Measurements from ENCODE around the gene PNPLA1. TPM values are rescaled to one million over a fixed set of nuclear protein-coding genes. Genes with fewer than 3 reads are reported as not detected.

Gene PNPLA1, protein sequence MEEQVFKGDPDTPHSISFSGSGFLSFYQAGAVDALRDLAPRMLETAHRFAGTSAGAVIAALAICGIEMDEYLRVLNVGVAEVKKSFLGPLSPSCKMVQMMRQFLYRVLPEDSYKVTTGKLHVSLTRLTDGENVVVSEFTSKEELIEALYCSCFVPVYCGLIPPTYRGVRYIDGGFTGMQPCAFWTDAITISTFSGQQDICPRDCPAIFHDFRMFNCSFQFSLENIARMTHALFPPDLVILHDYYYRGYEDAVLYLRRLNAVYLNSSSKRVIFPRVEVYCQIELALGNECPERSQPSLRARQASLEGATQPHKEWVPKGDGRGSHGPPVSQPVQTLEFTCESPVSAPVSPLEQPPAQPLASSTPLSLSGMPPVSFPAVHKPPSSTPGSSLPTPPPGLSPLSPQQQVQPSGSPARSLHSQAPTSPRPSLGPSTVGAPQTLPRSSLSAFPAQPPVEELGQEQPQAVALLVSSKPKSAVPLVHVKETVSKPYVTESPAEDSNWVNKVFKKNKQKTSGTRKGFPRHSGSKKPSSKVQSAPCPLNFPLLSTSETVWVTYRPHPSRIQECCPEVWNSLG
- total RNA-seq (2014; rRNA removed; shearing (Covaris generic)): not detected in 2 replicates

DNA sequence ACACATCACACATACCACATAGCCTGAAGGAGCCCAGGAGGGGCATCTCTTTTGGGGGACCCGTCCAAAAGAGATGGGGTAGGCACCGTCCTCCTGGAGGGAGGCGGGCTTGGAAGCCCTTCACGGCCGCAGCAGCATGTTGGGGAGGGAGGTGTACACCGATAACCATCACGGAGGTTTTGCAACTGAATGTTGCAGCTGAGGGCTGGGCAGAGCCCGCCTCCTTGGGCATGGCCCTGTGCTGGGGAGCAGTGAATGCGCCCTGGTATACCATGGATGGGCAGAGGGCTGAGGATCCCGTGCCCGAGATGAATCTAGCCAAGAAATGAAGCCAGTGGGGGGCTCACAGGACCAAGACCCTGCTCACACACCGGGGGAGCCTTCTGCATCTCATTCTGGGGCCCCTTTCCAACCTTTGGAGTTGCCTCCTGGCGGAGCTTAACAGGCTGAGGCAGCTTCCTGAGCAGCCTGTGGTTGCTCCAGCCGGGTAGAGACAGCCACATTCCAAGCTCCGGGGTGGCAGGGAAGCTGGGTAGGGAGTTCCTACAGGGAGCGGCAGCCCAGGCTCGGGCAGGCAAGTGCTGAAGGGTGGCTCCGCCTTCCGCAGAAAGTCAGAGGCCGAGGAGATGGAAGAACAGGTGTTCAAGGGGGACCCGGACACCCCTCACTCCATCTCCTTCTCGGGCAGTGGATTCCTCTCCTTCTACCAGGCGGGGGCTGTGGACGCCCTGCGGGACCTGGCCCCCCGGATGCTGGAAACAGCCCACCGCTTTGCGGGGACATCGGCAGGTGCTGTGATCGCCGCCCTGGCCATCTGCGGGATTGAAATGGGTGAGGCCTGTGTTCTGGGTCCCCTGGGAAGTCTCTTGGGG is at the start of gene PNPLA1:
Gene PNPLA1, plus strand, starts transcription at position 227 of the 872 bp plus-strand sequence. Its CDS starts 400 bp downstream, at position 627.
- Histone ChIP-seq H3K27me3 (peaks cover 11% of the 10 kb centered on the region; the same call in 1 of the 2 replicates), H3K27ac (no peak within 1 kb of the TSS), H3K9me3 (replicated peaks) (no peaks in the 10 kb centered on the region; the same call in 1 of the 2 replicates), H3K4me1 (no peaks in the 10 kb centered on the region), H3K4me3 (no peak within 1 kb of the TSS), H3K36me3 (no peaks in the 10 kb centered on the region)
- peak; percentile 11 to 14 for DNase-seq

DNA sequence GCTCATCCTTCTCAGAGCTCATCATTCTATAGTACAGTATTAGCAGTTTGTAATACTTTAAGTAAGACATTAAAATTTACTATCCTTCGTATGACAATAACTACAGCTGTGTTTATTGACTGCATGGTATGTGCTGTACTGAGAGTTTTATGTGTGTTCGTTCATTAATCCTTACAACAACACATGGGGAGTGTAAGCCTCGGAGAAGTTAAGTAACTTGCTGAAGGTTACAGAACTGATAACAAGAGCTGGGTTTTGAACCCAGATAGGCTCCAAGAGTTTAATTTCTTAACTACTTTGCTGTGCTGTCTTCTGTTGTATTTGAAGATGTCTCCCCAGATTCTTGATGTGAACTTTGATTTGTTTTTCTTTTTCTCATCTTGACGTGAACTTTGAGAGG is 49.6 kb upstream of the PNPLA1 start:
- H3K36me3 ChIP-seq: peaks cover 48% of the 10 kb centered on the region
- peaks cover 12% of the 10 kb centered on the region for H3K4me1 ChIP-seq
- no peaks in the 10 kb centered on the region for H3K27me3 ChIP-seq
- H3K9me3 ChIP-seq (replicated peaks): no peaks in the 10 kb centered on the region
- H3K27ac ChIP-seq: no peak overlapping the region
- DNase-seq: no peak
- no peak overlapping the region for H3K4me3 ChIP-seq

DNA sequence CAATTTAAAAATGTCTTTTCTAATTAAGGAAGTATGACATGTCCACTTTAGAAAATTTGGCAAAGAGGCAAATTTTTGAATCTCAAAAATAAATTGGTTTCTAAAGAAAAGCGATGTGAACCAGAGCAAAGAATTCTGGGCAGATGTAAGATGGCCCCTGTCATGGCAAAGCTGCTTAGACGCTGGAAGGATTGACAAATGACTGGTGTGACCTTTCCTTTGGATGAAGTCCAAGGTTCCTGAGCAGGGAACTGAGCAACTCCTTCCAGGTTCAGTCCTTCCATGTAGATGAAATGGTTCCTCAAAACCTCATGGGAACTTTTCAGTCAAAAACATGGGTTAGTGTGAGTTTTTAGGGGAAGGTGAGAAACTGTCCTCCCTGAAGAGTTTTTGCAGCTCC is 48.2 kb upstream of the PNPLA1 start:
- H3K4me3 ChIP-seq: no peak overlapping the region
- no peaks in the 10 kb centered on the region for H3K27me3 ChIP-seq
- peaks cover 52% of the 10 kb centered on the region for H3K36me3 ChIP-seq
- no peaks in the 10 kb centered on the region for H3K9me3 ChIP-seq (replicated peaks)
- no peak for DNase-seq
- peaks cover 12% of the 10 kb centered on the region for H3K4me1 ChIP-seq
- no peak overlapping the region for H3K27ac ChIP-seq

DNA sequence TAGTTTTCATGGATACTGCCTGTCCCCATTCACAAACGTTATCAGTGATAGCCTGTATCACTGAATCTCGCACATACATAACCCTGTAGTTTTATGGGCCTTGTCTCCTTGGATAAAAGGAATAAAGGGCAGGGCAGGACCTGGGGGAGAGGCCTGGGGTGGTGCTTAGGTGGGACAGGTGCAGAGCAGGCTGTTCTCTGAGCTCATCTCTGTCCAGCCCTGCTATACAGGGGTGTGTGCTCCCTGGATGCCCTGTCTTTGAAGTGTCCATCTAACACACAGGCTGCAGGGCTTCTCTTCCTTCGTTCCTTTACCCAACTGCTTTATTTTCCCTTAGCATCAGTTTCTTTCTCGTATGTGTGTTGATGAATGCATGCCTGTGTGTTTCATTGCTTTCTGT is 46.9 kb upstream of the PNPLA1 start:
- no peak overlapping the region for H3K27ac ChIP-seq
- H3K36me3 ChIP-seq: peaks cover 51% of the 10 kb centered on the region
- H3K4me3 ChIP-seq: no peak overlapping the region
- H3K9me3 ChIP-seq (replicated peaks): no peaks in the 10 kb centered on the region
- peaks cover 23% of the 10 kb centered on the region for H3K4me1 ChIP-seq
- no peak for DNase-seq
- H3K27me3 ChIP-seq: no peaks in the 10 kb centered on the region

DNA sequence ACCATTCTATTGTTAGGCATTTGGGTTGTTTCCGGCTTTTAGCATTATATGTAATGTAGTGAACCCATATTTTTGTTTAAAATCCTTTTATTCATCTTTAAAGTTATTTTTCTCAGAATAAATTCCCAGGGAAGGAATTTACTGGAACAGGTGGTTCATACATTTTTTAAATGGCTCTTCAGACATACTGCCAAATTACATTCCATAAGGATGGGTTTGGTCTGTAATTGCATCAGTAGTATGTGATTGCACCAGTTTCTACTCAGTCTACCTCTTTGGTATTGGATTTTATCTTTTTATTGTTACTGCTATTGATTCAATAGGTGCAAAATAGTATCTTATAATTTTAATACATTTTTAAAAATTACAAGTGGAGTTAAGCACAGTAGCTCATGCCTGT is 46.2 kb upstream of the PNPLA1 start:
- H3K27me3 ChIP-seq: no peaks in the 10 kb centered on the region
- H3K4me1 ChIP-seq: peaks cover 30% of the 10 kb centered on the region
- no peak overlapping the region for H3K4me3 ChIP-seq
- DNase-seq: no peak
- no peak overlapping the region for H3K27ac ChIP-seq
- H3K9me3 ChIP-seq (replicated peaks): no peaks in the 10 kb centered on the region
- H3K36me3 ChIP-seq: peaks cover 51% of the 10 kb centered on the region

DNA sequence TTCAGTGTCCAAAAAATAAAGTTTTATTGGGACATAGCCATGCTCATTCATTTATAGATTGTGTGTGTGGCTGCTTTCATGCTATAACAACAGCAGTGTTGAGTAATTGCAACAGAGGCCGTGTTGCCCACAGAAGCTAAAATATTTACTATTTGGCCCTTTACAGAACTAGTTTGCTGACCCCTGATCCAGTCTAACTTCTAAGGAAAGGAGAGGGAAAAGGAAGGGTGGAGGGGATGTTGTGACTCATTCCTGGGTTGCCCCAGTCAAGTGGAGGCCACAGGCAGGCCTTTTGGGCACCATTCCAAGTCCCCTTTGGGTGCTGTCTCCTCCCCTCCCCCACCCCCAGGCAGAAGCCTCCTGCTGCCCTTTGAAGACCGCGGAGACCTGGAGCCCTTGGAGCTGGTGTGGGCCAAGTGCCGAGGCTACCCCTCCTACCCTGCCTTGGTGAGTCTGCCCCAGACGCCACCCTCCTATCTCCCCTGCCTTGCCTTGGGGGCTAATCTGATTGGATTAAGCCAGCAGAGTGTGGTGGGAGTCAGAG is 44.9 kb upstream of the PNPLA1 start:
- Histone ChIP-seq H3K4me1 (peaks cover 30% of the 10 kb centered on the region), H3K9me3 (replicated peaks) (no peaks in the 10 kb centered on the region), H3K4me3 (no peak overlapping the region), H3K27me3 (no peaks in the 10 kb centered on the region), H3K27ac (no peak overlapping the region), H3K36me3 (peaks cover 48% of the 10 kb centered on the region)
- DNase-seq: peak; percentile 12 to 18

DNA sequence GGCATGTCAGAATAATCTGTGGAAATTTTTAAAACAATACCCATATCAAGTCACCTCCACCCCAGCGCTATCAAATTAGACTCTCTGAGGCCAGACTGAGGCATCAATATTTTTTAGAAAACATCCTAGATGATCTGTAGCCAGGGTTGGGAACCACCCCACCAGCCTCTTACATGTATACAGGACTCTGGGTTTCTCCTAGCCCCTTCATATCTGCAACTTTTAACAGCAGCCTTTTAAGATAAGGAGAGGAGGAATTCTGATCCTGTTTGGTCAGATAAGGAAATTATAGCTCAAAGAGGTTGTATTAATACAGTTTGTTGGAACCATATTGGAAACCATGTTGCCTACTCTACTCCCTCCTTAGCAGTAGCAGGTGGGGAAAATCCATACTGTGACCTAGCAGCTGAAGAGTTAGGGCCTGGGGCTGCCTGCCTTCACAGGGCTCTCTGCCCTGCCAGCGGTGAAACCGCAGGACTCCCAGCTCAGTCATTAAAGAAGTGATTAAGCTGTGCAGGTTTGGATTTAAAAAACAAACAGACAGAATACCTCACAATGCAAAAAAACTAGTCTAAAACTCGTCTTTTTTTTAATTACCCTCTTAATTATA is 43.3 kb upstream of the PNPLA1 start:
- Histone ChIP-seq H3K36me3 (peaks cover 54% of the 10 kb centered on the region), H3K9me3 (replicated peaks) (no peaks in the 10 kb centered on the region), H3K4me1 (peaks cover 30% of the 10 kb centered on the region), H3K4me3 (no peak overlapping the region), H3K27ac (no peak overlapping the region), H3K27me3 (no peaks in the 10 kb centered on the region)
- peak in 1 of 2 experiments; percentile 19 for DNase-seq

DNA sequence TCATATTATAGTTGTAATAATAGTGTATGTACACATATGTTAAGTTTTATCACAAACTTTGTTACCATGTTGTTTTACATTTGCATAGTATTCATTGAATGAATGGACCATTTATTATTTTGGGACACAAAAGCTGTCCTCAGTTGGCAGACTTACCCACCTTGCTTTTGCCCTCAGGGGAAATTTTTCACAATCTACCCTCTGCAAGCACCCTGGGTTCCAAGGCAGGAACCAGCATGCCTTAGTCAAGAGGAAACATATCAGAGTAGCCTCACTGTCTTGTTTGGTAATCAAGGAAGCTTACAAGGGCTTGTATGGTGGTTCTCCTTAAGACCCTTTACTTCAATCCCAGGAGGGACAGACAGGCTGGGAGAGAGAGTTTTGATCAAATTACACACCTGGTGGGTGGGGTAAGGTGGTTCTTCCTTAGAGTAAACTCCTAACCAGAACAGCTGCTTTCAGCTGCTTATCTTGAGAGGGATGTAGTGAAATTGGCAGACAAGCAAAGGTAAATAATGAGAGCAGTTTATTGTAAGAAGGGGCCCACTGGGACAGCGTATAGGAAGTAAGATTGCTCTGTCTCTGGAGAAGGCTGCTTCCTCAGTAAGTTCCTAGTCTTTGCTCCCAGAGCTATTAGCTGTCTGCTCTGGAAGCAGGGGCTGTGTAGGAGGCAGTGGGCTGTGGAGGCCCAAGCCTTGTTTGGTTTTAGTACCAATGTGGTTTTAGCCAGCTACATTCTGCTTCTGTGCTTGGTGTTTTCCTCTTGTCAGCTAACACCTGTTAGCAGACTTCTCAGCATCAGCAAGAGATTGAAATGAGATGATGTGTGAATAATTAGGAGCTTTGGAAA is 42.3 kb upstream of the PNPLA1 start:
- Histone ChIP-seq H3K4me3 (no peak overlapping the region), H3K36me3 (peaks cover 46% of the 10 kb centered on the region), H3K9me3 (replicated peaks) (no peaks in the 10 kb centered on the region), H3K27ac (peak overlapping the region; percentile 13), H3K4me1 (peaks cover 30% of the 10 kb centered on the region), H3K27me3 (no peaks in the 10 kb centered on the region)
- peak; percentile 43 to 72 for DNase-seq

DNA sequence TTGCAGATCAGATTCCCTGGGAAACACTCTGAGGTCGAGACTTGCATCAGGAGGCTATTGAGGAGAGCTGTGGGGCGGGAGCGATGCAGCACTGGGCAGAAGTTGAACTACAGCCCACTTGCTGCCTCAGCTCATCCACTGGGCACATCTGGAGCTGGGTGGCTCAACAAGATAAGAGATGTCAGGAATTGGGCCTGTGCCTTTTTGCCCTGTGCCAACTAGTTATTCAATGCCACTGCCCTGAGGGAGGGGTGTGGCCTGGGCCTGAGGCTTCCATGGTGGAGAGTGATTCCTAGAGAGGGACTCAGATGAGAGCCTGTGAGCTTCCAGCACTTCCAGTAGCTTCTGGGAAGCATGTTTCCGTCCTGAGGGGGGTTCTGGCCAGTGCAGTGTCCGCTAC is 40.6 kb upstream of the PNPLA1 start:
- peaks cover 25% of the 10 kb centered on the region for H3K4me1 ChIP-seq
- DNase-seq: no peak
- H3K27me3 ChIP-seq: no peaks in the 10 kb centered on the region
- H3K4me3 ChIP-seq: no peak overlapping the region
- H3K36me3 ChIP-seq: peaks cover 33% of the 10 kb centered on the region
- no peak overlapping the region for H3K27ac ChIP-seq
- no peaks in the 10 kb centered on the region for H3K9me3 ChIP-seq (replicated peaks)

DNA sequence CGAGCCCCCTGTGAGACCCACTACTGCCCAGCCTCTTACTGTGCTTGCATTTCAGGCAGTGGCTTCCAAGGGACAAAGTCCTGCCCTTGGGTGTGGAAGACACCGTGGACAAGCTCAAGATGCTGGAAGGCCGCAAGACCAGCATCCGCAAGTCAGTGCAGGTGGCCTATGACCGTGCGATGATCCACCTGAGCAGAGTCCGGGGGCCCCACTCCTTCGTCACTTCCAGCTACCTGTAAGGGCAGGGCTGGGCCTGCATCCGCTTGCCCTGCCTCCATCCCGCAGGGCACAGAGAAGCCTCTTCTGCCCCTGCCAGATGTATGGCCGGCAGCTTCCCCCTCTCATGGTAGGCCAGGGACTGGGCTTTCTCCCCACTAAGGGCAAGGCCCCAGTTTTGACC is 39.5 kb upstream of the PNPLA1 start:
- no peak overlapping the region for H3K27ac ChIP-seq
- no peak for DNase-seq
- no peaks in the 10 kb centered on the region for H3K9me3 ChIP-seq (replicated peaks)
- H3K27me3 ChIP-seq: no peaks in the 10 kb centered on the region
- H3K4me3 ChIP-seq: no peak overlapping the region
- peaks cover 28% of the 10 kb centered on the region for H3K36me3 ChIP-seq
- H3K4me1 ChIP-seq: peaks cover 18% of the 10 kb centered on the region

DNA sequence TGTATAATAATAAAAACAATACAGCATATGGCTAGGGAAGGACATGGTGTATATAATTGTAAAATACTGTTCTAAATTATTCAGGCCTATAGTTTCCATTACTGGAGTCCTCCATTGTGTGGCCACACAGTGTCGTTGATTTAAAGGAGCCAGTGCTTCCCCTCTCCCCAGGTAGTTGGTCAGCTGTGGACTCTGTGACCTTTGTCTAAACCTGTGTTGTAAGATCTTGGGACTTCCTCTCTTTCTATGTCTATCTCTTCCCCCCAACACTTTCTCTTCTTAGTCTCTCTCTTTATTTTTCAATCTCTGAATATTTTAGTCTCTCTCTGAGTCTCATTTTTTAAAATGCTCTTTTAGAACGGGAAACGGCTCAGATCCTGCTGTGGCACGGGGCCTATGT is 37.7 kb upstream of the PNPLA1 start:
- DNase-seq: no peak
- no peak overlapping the region for H3K27ac ChIP-seq
- H3K4me3 ChIP-seq: no peak overlapping the region
- H3K27me3 ChIP-seq: no peaks in the 10 kb centered on the region
- H3K4me1 ChIP-seq: peaks cover 14% of the 10 kb centered on the region
- H3K36me3 ChIP-seq: peaks cover 10% of the 10 kb centered on the region
- no peaks in the 10 kb centered on the region for H3K9me3 ChIP-seq (replicated peaks)

DNA sequence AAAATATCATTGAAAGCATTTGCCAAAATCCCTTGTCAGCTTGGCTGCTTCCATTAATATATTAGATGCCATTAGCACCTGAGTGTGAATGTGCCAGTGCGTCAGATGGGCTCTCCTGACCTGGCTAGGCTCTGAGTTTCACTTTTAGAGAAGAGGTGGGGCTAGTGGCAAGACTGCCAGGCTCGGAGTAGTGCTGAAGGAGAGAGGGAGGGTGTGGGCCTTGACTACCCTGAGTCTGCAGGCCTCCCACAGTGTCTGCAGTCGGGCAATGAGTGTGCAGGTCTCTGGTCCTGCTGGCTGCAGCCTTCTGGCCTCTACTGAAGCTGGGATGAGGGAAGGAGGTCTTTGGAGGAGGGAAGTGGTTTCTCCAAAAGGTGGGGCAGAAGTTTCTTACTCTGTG is 34.6 kb upstream of the PNPLA1 start:
- no peak overlapping the region for H3K27ac ChIP-seq
- H3K36me3 ChIP-seq: peaks cover 3% of the 10 kb centered on the region
- no peak overlapping the region for H3K4me3 ChIP-seq
- H3K9me3 ChIP-seq (replicated peaks): no peaks in the 10 kb centered on the region
- H3K4me1 ChIP-seq: no peaks in the 10 kb centered on the region
- DNase-seq: no peak
- no peaks in the 10 kb centered on the region for H3K27me3 ChIP-seq

DNA sequence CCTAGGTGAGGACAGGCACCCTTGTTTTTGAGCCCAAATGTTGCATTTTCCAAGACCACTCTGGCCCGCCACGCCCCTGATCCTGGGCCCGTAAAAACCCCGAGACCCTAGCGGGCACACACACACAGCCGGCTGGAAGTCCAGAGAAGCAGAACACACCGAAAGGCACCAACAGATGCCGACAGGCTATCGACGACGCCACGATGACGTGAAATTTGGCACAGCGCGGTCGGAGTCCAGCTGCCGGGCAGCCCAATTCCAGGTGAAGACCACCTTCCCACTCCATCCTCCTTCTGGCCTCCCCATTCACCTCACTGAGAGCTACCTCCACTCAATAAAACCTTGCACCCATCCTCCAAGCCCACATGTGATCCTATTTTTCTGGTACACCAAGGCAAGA is 34.0 kb upstream of the PNPLA1 start:
- Histone ChIP-seq H3K4me3 (no peak overlapping the region), H3K9me3 (replicated peaks) (no peaks in the 10 kb centered on the region), H3K27ac (no peak overlapping the region), H3K4me1 (no peaks in the 10 kb centered on the region), H3K36me3 (no peaks in the 10 kb centered on the region), H3K27me3 (no peaks in the 10 kb centered on the region)
- no peak for DNase-seq

DNA sequence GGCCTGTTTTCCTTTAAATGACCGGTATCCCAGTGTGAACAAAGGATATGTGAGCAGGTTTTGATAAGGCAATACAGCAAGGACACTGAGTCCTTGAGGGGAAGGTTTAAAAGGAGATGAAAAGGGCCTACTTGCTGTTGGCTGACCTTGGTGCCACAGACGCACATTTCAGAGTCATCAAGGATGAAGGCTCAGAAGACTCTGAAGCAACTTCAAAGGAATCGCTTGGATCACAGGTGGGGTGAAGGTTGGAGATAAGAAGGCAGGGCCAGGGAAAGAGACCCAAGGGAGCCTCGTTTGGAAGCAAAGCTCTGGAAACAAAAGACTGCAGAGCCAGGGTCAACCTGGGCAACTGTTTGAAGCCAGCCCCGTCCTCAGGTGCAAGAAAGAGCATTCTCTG is 30.1 kb upstream of the PNPLA1 start:
- Histone ChIP-seq H3K9me3 (replicated peaks) (no peaks in the 10 kb centered on the region), H3K36me3 (no peaks in the 10 kb centered on the region), H3K27me3 (no peaks in the 10 kb centered on the region), H3K27ac (no peak overlapping the region), H3K4me3 (no peak overlapping the region), H3K4me1 (no peaks in the 10 kb centered on the region; the same call in 1 of the 2 replicates)
- DNase-seq: no peak

All from SJCRH30 (cell line).